GM18508 (cell line): ENCODE measurements around the gene CIZ1.

ENCODE experiments used
- ATAC-seq: cut with Tn5 transposase; IDR thresholded peaks from one replicate; pipeline ENCODE4 v1.9.1; 2021; ENCODE audit warnings: moderate number of reproducible peaks; ENCODE audit not compliant: insufficient read depth, unreplicated experiment

Gene CIZ1

GRCh38 chr9:128116104-128117083 is 75.0 kb downstream of the CIZ1 start:
- no peak for ATAC-seq
